Cardiac muscle cell (in vitro differentiated cells and primary cell): Measurements from ENCODE around the gene PPP4C. TPM values are rescaled to one million over a fixed set of nuclear protein-coding genes. Genes with fewer than 3 reads are reported as not detected.

Source experiments
- DNase-seq, 2 donors: peaks; one replicate each; pipeline versions ENCODE4 v3.0.0 to v3.0.0-alpha.2; 2010 to 2017; ENCODE audit warnings: low read depth in 1 of 2, low spot score in 1 of 2
- H3K27ac ChIP-seq: fragments of 200-600 bp; sonication (generic); 2 replicates; pipeline ENCODE4 v1.5.1; 2016
- H3K27me3 ChIP-seq: fragments of 200-600 bp; sonication (generic); 2 replicates; pipeline ENCODE4 v1.6.0; 2016; ENCODE audit warnings: control low read depth
- H3K36me3 ChIP-seq: fragments of 200-600 bp; sonication (generic); 2 replicates; pipeline ENCODE4 v1.5.1; 2016; ENCODE audit warnings: control low read depth
- H3K4me1 ChIP-seq: fragments of 200-600 bp; sonication (generic); 2 replicates; pipeline ENCODE4 v1.8.1; 2017; ENCODE audit warnings: low read depth, mild to moderate bottlenecking, mixed run types
- H3K4me3 ChIP-seq: fragments of 200-600 bp; sonication (generic); 2 replicates; pipeline ENCODE4 v1.5.1; 2016; ENCODE audit warnings: mild to moderate bottlenecking
- H3K9me3 ChIP-seq: fragments of 200-600 bp; sonication (generic); 2 replicates; pipeline ENCODE4 v1.5.1; 2017; ENCODE audit warnings: low read depth, mild to moderate bottlenecking, control low read depth
- polyA plus RNA-seq: library from polyadenylated mRNA; unstranded; fragments of >200 nt; fragmentation: Nextera tagmentation; extraction: Ambion mirVana; gene quantifications from 2 replicates; pipeline ENCODE4 v1.2.1, GENCODE V29; 2016
- total RNA-seq: library from RNA; depleted of rRNA; stranded (reverse); fragments of >200 nt; gene quantifications from 2 replicates; pipeline ENCODE4 v1.2.3, GENCODE V29; 2016
- TF ChIP-seq, protein P1 (sequence below): IDR thresholded peaks from 2 replicates; pipeline ENCODE4 v1.5.1; 2012; ENCODE audit warnings: low read depth, mild to moderate bottlenecking, low read length

Gene PPP4C
- total and polyA plus RNA-seq, 2 experiments from 2014 or later: 94.3 to 217 TPM

- Histone ChIP-seq H3K36me3 (no peaks in the 10 kb centered on the region), H3K4me1 (peaks cover 4% of the 10 kb centered on the region), H3K27ac (no peak overlapping the region), H3K9me3 (no peaks in the 10 kb centered on the region), H3K4me3 (peak overlapping the region; percentile 65), H3K27me3 (no peaks in the 10 kb centered on the region)
- TF ChIP-seq, protein P1, sequence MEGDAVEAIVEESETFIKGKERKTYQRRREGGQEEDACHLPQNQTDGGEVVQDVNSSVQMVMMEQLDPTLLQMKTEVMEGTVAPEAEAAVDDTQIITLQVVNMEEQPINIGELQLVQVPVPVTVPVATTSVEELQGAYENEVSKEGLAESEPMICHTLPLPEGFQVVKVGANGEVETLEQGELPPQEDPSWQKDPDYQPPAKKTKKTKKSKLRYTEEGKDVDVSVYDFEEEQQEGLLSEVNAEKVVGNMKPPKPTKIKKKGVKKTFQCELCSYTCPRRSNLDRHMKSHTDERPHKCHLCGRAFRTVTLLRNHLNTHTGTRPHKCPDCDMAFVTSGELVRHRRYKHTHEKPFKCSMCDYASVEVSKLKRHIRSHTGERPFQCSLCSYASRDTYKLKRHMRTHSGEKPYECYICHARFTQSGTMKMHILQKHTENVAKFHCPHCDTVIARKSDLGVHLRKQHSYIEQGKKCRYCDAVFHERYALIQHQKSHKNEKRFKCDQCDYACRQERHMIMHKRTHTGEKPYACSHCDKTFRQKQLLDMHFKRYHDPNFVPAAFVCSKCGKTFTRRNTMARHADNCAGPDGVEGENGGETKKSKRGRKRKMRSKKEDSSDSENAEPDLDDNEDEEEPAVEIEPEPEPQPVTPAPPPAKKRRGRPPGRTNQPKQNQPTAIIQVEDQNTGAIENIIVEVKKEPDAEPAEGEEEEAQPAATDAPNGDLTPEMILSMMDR: no peak
- DNase-seq: peak; percentile 92 to 95
These were observed 23.0 kb upstream of the PPP4C start for GRCh38 chr16:30052671-30053372.

- no peaks in the 10 kb centered on the region for H3K9me3 ChIP-seq
- H3K4me1 ChIP-seq: peaks cover 4% of the 10 kb centered on the region
- TF ChIP-seq, protein P1: no peak
- DNase-seq: peak in 1 of 2 donors; percentile 77
- no peak overlapping the region for H3K27ac ChIP-seq
- no peaks in the 10 kb centered on the region for H3K36me3 ChIP-seq
- no peaks in the 10 kb centered on the region for H3K27me3 ChIP-seq
- peak overlapping the region; percentile 65 for H3K4me3 ChIP-seq
These were observed 22.3 kb upstream of the PPP4C start for GRCh38 chr16:30053376-30054015.

DNA sequence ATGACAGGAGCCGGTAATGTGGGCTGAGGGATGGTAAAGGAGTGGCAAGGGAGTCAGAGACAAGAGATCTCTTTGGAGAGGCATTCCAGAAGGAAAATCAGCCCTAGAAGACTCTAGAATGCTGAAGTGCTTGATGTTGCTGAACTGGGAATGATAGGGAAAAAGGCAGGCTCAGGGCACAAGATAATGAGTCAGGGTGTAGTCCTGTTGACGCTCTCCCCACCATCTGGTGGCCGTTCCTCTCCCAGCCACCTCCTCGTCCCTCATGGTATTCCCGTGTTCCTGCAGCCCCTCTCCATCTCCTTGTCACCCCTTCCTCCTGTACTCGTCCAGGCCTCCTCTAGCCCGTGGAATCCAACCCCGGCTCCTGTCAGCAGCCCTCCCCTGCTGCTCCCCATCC, 21.3 kb upstream of the PPP4C start:
- Histone ChIP-seq H3K27ac (no peak overlapping the region), H3K36me3 (no peaks in the 10 kb centered on the region), H3K4me3 (no peak overlapping the region), H3K27me3 (no peaks in the 10 kb centered on the region), H3K9me3 (no peaks in the 10 kb centered on the region), H3K4me1 (peaks cover 4% of the 10 kb centered on the region)
- DNase-seq: no peak
- TF ChIP-seq, protein P1: no peak

DNA sequence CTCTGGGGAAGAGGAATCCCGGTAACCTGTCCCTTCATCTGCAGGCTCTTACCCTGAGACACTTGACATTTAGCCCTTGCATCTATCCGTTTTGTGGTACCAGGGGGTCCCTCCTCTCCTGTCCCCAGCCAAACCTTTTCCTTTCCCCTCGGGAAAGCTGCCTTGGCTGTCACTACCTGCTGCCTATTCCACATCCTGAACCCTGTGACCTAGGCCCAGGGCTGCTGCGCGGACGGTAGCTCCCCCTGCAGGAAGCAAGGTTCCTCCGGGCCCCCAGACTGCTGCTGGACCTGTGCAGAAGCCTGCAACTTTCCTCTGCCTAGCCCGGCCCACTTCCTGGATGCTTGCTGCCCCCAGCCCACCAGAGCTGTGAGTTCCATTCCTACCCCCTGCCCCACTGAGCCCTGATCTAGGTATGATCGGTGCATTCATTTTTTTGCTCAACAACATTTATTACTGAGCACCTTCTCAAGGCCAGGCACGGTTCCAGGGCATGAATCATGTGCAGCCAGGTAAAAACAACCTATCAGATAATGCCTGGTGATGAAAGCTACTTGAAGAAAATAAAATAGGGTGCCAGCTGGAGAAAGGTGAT, 20.7 kb upstream of the PPP4C start:
- peaks cover 4% of the 10 kb centered on the region for H3K4me1 ChIP-seq
- no peak overlapping the region for H3K27ac ChIP-seq
- H3K36me3 ChIP-seq: no peaks in the 10 kb centered on the region
- H3K9me3 ChIP-seq: no peaks in the 10 kb centered on the region
- peak in 1 of 2 donors; percentile 60 for DNase-seq
- no peaks in the 10 kb centered on the region for H3K27me3 ChIP-seq
- H3K4me3 ChIP-seq: no peak overlapping the region
- TF ChIP-seq, protein P1: peak; percentile 63

DNA sequence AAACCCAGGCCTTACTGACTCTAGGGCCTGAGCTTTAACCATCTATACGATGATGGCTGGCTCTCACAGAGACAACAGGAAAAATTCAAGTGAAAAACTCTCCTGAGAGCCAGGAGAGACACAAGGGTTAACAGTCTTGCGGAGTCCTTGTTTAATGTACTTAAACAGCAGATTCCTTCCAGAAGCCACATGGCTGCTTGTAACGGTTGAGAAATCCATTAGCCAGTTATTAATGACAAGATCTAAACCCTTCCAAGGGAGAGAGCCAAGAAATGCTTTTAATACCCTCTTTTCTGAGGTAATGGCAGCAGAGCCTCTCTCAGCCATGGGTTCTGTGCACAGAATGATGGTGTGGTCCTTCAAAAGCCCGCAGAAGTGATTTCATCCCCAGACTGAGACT, 15.4 kb upstream of the PPP4C start:
- Histone ChIP-seq H3K4me1 (peaks cover 28% of the 10 kb centered on the region), H3K36me3 (no peaks in the 10 kb centered on the region), H3K4me3 (no peak overlapping the region), H3K9me3 (no peaks in the 10 kb centered on the region), H3K27ac (peak overlapping the region; percentile 81), H3K27me3 (no peaks in the 10 kb centered on the region)
- TF ChIP-seq, protein P1: no peak
- DNase-seq: no peak
